MM.1S (cell line): ENCODE results near the gene MAGI1.

ENCODE experiments used
- DNase-seq: peaks from one replicate; pipeline ENCODE4 v3.0.0-alpha.2; 2015
- H2AFZ ChIP-seq: fragments of 300-600 bp; sonication (generic); 2 replicates; pipeline ENCODE4 v1.6.0; 2016; ENCODE audit warnings: antibody characterized with exemption, low read length
- H3F3A ChIP-seq: fragments of 300-600 bp; sonication (generic); 2 replicates; pipeline ENCODE4 v1.6.1; 2016; ENCODE audit warnings: mild to moderate bottlenecking, antibody characterized with exemption, low read length, moderate library complexity, mixed read lengths; ENCODE audit not compliant: insufficient read depth
- H3K27ac ChIP-seq: fragments of 300-600 bp; sonication (generic); 2 replicates; pipeline ENCODE4 v1.5.1; 2016; ENCODE audit warnings: mild to moderate bottlenecking, low read length
- H3K27me3 ChIP-seq: fragments of 300-600 bp; sonication (generic); replicated peaks from 2 replicates; pipeline ENCODE4 v1.6.0; 2016; ENCODE audit warnings: low read length; ENCODE audit not compliant: insufficient read depth
- H3K36me3 ChIP-seq: fragments of 300-600 bp; sonication (generic); replicated peaks from 2 replicates; pipeline ENCODE4 v1.6.1; 2016; ENCODE audit warnings: mild to moderate bottlenecking, low read length, mixed read lengths; ENCODE audit not compliant: insufficient read depth
- H3K4me1 ChIP-seq: fragments of 300-600 bp; sonication (generic); 2 replicates; pipeline ENCODE4 v1.6.1; 2016; ENCODE audit warnings: low read length, mixed read lengths
- H3K4me2 ChIP-seq: fragments of 300-600 bp; sonication (generic); 2 replicates; pipeline ENCODE4 v1.6.0; 2016; ENCODE audit warnings: low read depth, low read length
- H3K4me3 ChIP-seq: fragments of 300-600 bp; sonication (generic); 2 replicates; pipeline ENCODE4 v1.5.1; 2016; ENCODE audit warnings: low read length, mixed read lengths
- H3K79me2 ChIP-seq: fragments of 300-600 bp; sonication (generic); 2 replicates; pipeline ENCODE4 v1.6.1; 2016; ENCODE audit warnings: mixed run types, low read length, mixed read lengths
- H3K9ac ChIP-seq: fragments of 300-600 bp; sonication (generic); 2 replicates; pipeline ENCODE4 v1.6.1; 2016; ENCODE audit warnings: low read length, mixed read lengths
- H3K9me2 ChIP-seq: fragments of 300-600 bp; sonication (generic); replicated peaks from 2 replicates; pipeline ENCODE4 v1.6.1; 2016; ENCODE audit warnings: mild to moderate bottlenecking, low read length, mixed read lengths; ENCODE audit not compliant: insufficient read depth
- H3K9me3 ChIP-seq: fragments of 300-600 bp; sonication (generic); replicated peaks from 2 replicates; pipeline ENCODE4 v1.6.1; 2016; ENCODE audit warnings: mild to moderate bottlenecking, low read length, mixed read lengths; ENCODE audit not compliant: insufficient read depth
- H4K20me1 ChIP-seq: fragments of 300-600 bp; sonication (generic); 2 replicates; pipeline ENCODE4 v1.6.1; 2016; ENCODE audit warnings: mild to moderate bottlenecking, low read length, moderate library complexity, mixed read lengths; ENCODE audit not compliant: insufficient read depth
- EZH2 ChIP-seq: fragments of 300-600 bp; sonication (generic); optimal IDR thresholded peaks from 2 replicates; pipeline ENCODE3; 2017; ENCODE audit warnings: low read depth, mild to moderate bottlenecking, antibody characterized with exemption, low read length, mixed read lengths
- EZH2phosphoT487 ChIP-seq: fragments of 300-600 bp; sonication (generic); IDR thresholded peaks from 2 replicates; pipeline ENCODE4 v1.6.1; 2018; ENCODE audit warnings: antibody characterized with exemption, low read length
- TF ChIP-seq, protein P1 (sequence below): fragments of 300-600 bp; sonication (generic); IDR thresholded peaks from 2 replicates; pipeline ENCODE4 v1.5.1; 2016; ENCODE audit warnings: antibody characterized with exemption, low read length, mixed read lengths

MAGI1 gene

DNA sequence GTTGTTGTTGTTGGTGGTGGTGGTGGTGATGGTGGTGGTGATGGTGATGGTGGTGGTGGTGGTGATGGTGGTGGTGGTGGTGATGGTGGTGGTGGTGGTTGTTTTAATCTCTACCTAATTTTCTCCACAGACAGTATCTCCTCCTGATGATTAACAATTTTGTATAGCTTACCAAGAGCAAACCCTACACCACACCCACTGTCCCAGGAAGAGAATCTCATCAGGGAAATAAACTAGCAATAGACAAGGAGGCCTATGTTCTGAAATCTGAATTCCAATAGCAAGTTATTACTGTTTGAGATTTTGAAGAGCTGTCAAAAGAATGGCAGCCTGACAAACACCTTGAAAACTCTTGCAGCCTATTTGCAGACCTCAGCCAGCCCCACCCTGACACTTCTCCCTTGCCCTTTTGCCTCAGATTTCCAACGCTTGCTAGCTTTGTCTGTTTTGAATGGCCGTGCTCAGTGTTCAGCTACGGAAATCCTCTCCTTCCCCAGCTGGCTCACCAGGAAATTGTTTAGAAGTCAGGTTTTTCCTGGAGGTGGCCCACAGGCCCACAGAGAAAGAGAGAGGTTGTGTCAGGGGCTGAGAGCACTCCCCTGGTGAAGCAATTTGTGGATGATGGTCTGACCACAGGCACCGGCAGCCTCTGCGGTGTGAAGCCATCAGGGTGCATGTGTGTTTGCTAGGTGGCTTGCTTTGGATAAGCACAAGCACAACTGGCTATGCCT is 101.6 kb downstream of the MAGI1 start:
- H3K4me2 ChIP-seq, result no peak overlapping the region

DNA sequence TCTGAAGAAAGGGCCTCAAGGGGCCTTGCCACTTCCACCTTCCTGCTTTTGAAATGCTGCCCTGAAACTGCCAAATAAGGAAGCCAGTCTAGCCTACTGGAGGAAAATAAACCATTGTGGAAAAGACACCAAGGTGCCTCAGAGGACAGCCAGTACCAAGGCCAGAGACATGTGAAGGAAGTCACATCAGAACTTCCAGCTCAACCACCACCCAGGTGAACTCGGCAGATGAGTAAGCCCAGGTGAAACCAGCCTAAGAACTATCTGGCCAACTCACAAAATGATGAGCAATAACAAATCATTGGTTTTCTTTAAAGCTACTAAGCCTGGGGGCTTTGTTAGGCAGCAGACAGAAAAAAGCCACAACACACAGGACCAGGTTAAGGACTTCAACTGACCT is 103.0 kb downstream of the MAGI1 start:
- no peaks in the 10 kb centered on the region for H3K27me3 ChIP-seq
- no peaks in the 10 kb centered on the region for H3K79me2 ChIP-seq
- H4K20me1 ChIP-seq, result no peaks in the 10 kb centered on the region
- TF ChIP-seq, protein P1, sequence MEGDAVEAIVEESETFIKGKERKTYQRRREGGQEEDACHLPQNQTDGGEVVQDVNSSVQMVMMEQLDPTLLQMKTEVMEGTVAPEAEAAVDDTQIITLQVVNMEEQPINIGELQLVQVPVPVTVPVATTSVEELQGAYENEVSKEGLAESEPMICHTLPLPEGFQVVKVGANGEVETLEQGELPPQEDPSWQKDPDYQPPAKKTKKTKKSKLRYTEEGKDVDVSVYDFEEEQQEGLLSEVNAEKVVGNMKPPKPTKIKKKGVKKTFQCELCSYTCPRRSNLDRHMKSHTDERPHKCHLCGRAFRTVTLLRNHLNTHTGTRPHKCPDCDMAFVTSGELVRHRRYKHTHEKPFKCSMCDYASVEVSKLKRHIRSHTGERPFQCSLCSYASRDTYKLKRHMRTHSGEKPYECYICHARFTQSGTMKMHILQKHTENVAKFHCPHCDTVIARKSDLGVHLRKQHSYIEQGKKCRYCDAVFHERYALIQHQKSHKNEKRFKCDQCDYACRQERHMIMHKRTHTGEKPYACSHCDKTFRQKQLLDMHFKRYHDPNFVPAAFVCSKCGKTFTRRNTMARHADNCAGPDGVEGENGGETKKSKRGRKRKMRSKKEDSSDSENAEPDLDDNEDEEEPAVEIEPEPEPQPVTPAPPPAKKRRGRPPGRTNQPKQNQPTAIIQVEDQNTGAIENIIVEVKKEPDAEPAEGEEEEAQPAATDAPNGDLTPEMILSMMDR, result no peak
- TF ChIP-seq EZH2 (no peak), EZH2phosphoT487 (no peak)
- no peak overlapping the region for H3K4me2 ChIP-seq
- no peak overlapping the region for H3K9ac ChIP-seq
- DNase-seq, result no peak
- H3K27ac ChIP-seq, result no peak overlapping the region
- no peaks in the 10 kb centered on the region for H3F3A ChIP-seq
- no peaks in the 10 kb centered on the region for H3K9me2 ChIP-seq
- no peaks in the 10 kb centered on the region for H3K4me1 ChIP-seq
- no peak overlapping the region for H3K4me3 ChIP-seq
- H2AFZ ChIP-seq, result no peak overlapping the region
- H3K9me3 ChIP-seq, result no peaks in the 10 kb centered on the region
- H3K36me3 ChIP-seq, result no peaks in the 10 kb centered on the region

More for the DNA sequence above, 101.6 kb downstream of the MAGI1 start:
- Histone ChIP-seq H4K20me1 (no peaks in the 10 kb centered on the region), H3K4me1 (no peaks in the 10 kb centered on the region), H3K27me3 (no peaks in the 10 kb centered on the region), H3K4me3 (no peak overlapping the region), H3K79me2 (no peaks in the 10 kb centered on the region), H3K36me3 (no peaks in the 10 kb centered on the region), H3K27ac (no peak overlapping the region), H3F3A (no peaks in the 10 kb centered on the region), H2AFZ (no peak overlapping the region), H3K9me3 (no peaks in the 10 kb centered on the region), H3K9me2 (no peaks in the 10 kb centered on the region), H3K9ac (no peak overlapping the region)
- no peak for DNase-seq
- no peak for TF ChIP-seq EZH2
- TF ChIP-seq, protein P1, result no peak
- TF ChIP-seq EZH2phosphoT487, result no peak

DNA sequence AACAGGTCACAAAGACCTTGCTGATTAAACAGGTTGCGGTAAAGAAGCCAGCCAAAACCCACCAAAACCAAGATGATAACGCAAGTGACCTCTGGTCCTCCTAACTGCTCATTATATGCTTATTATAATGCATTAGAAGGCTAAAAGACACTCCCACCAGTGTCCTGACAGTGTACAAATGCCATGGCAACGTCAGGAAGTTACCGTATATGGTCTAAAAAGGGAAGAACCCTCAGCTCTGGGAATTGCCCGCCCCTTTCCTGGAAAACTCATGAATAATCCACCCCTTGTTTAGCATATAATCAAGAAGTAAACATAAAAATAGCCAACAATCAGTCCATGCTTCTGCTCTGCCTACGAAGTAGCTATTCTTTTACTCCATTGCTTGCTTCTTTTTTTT is 108.1 kb downstream of the MAGI1 start:
- no peaks in the 10 kb centered on the region for H3K27me3 ChIP-seq
- no peaks in the 10 kb centered on the region for H4K20me1 ChIP-seq
- no peaks in the 10 kb centered on the region for H3K4me1 ChIP-seq
- no peaks in the 10 kb centered on the region for H3K79me2 ChIP-seq
- DNase-seq, result no peak
- TF ChIP-seq, protein P1, result no peak
- no peak for TF ChIP-seq EZH2phosphoT487
- no peak overlapping the region for H3K9ac ChIP-seq
- H2AFZ ChIP-seq, result no peak overlapping the region
- H3F3A ChIP-seq, result no peaks in the 10 kb centered on the region
- no peaks in the 10 kb centered on the region for H3K36me3 ChIP-seq
- no peak overlapping the region for H3K4me2 ChIP-seq
- no peak overlapping the region for H3K27ac ChIP-seq
- no peak overlapping the region for H3K4me3 ChIP-seq
- no peaks in the 10 kb centered on the region for H3K9me3 ChIP-seq
- no peaks in the 10 kb centered on the region for H3K9me2 ChIP-seq
